Progenitor cell of endocrine pancreas (in vitro differentiated cells): Measurements from ENCODE around the gene TFEC. TPM values are rescaled to one million over a fixed set of nuclear protein-coding genes. Genes with fewer than 3 reads are reported as not detected.

ENCODE experiments used
- DNase-seq: peaks from one replicate; pipeline ENCODE4 v3.0.0; 2021; ENCODE audit warnings: low spot score; ENCODE audit not compliant: unreplicated experiment
- H3K27ac Mint-ChIP-seq: 2 replicates; pipeline ENCODE4 v1.8.0; 2021; ENCODE audit warnings: mild to moderate bottlenecking, moderate library complexity, mixed read lengths
- H3K27me3 Mint-ChIP-seq: 2 replicates; pipeline ENCODE4 v1.8.0; 2021; ENCODE audit warnings: mixed read lengths
- H3K36me3 Mint-ChIP-seq: 2 replicates; pipeline ENCODE4 v1.8.0; 2022; ENCODE audit warnings: mixed read lengths; ENCODE audit not compliant: insufficient read depth
- H3K4me1 Mint-ChIP-seq: 2 replicates; pipeline ENCODE4 v1.8.0; 2021; ENCODE audit warnings: low read depth, mixed read lengths
- H3K4me3 Mint-ChIP-seq: 2 replicates; pipeline ENCODE4 v1.8.0; 2021; ENCODE audit warnings: low read depth, mild to moderate bottlenecking, moderate library complexity, mixed read lengths
- H3K9me3 Mint-ChIP-seq: 2 replicates; pipeline ENCODE4 v1.8.0; 2021; ENCODE audit warnings: low read depth, mixed read lengths
- CTCF ChIP-seq: fragments of 200-600 bp; sonication (generic); IDR thresholded peaks from one replicate; pipeline ENCODE4 v1.5.0; 2021; ENCODE audit warnings: antibody characterized with exemption, mild to moderate bottlenecking; ENCODE audit not compliant: unreplicated experiment
- total RNA-seq: library from RNA; stranded (reverse); gene quantifications from 2 replicates; pipeline ENCODE4 v1.2.1, GENCODE V29; 2021

Gene TFEC
- total RNA-seq, 1 donor from 2014 or later: not detected

- Mint-ChIP-seq H3K27ac (no peak overlapping the region), H3K36me3 (no peaks in the 10 kb centered on the region), H3K4me3 (no peak overlapping the region)
Observed at GRCh38 chr7:115973406-115973805, 57.2 kb downstream of the TFEC start.

GRCh38 chr7:115971506-115971905 is 59.1 kb downstream of the TFEC start:
- no peaks in the 10 kb centered on the region for H3K36me3 Mint-ChIP-seq
- H3K27me3 Mint-ChIP-seq: no peaks in the 10 kb centered on the region
- H3K4me1 Mint-ChIP-seq: peaks cover 3% of the 10 kb centered on the region
- TF ChIP-seq CTCF: no peak
- no peak for DNase-seq
- no peaks in the 10 kb centered on the region for H3K9me3 Mint-ChIP-seq
- no peak overlapping the region for H3K27ac Mint-ChIP-seq
- H3K4me3 Mint-ChIP-seq: no peak overlapping the region

More at GRCh38 chr7:115973406-115973805, 57.2 kb downstream of the TFEC start:
- no peaks in the 10 kb centered on the region for H3K4me1 Mint-ChIP-seq
- no peak for DNase-seq
- H3K9me3 Mint-ChIP-seq: no peaks in the 10 kb centered on the region
- H3K27me3 Mint-ChIP-seq: no peaks in the 10 kb centered on the region
- TF ChIP-seq CTCF: no peak

GRCh38 chr7:115968596-115968995 is 62.0 kb downstream of the TFEC start:
- Mint-ChIP-seq H3K36me3 (no peaks in the 10 kb centered on the region), H3K27ac (no peak overlapping the region), H3K9me3 (no peaks in the 10 kb centered on the region), H3K4me3 (no peak overlapping the region), H3K27me3 (no peaks in the 10 kb centered on the region), H3K4me1 (peaks cover 5% of the 10 kb centered on the region)
- DNase-seq: no peak
- TF ChIP-seq CTCF: no peak

- Mint-ChIP-seq H3K27ac (no peak overlapping the region), H3K9me3 (no peaks in the 10 kb centered on the region), H3K4me3 (no peak overlapping the region), H3K36me3 (no peaks in the 10 kb centered on the region), H3K27me3 (no peaks in the 10 kb centered on the region), H3K4me1 (peaks cover 5% of the 10 kb centered on the region)
- TF ChIP-seq CTCF: no peak
- no peak for DNase-seq
Observed at GRCh38 chr7:115968171-115968570, 62.4 kb downstream of the TFEC start.

- Mint-ChIP-seq H3K27me3 (no peaks in the 10 kb centered on the region), H3K4me3 (no peak overlapping the region), H3K9me3 (no peaks in the 10 kb centered on the region), H3K4me1 (peaks cover 5% of the 10 kb centered on the region), H3K36me3 (no peaks in the 10 kb centered on the region), H3K27ac (no peak overlapping the region)
- no peak for DNase-seq
- TF ChIP-seq CTCF: no peak
Observed at GRCh38 chr7:115965796-115966475, 64.6 kb downstream of the TFEC start.
